ENCODE measurements around the gene WDR17. TPM values are rescaled to one million over a fixed set of nuclear protein-coding genes. Genes with fewer than 3 reads are reported as not detected.

Gene WDR17
- total and polyA plus RNA-seq, 2 of the 13 experiments (the other 11 are each of a cell fraction or from before 2014, with no cell fraction given), result not detected

GRCh38 chr4:176210101-176210500 is 144.5 kb downstream of the WDR17 start:
- TF ChIP-seq IKZF5 (CRISPR knock-in tag; IDR thresholded peaks at IDR 0.05), result no peak
- TF ChIP-seq MIXL1 (CRISPR knock-in tag; IDR thresholded peaks at IDR 0.05), result no peak
- TF ChIP-seq SALL2 (CRISPR knock-in tag; IDR thresholded peaks at IDR 0.05), result no peak
- TF ChIP-seq ZFAT (CRISPR knock-in tag; conservative IDR thresholded peaks at IDR 0.05), result no peak
- TF ChIP-seq E2F5 (CRISPR knock-in tag; conservative IDR thresholded peaks at IDR 0.05), result no peak
- TF ChIP-seq ZNF567 (CRISPR knock-in tag; IDR thresholded peaks at IDR 0.05; ENCODE audit: borderline replicate concordance), result no peak
- TF ChIP-seq ATF7-NPFF (CRISPR knock-in tag; IDR thresholded peaks at IDR 0.05; ENCODE audit: low read depth), result no peak
- no peak for TF ChIP-seq IRF9 (CRISPR knock-in tag; IDR thresholded peaks at IDR 0.05; ENCODE audit: borderline replicate concordance)
- no peak for TF ChIP-seq CBFB (CRISPR knock-in tag; IDR thresholded peaks at IDR 0.05)
- in situ Hi-C loops (cut with HindIII; ENCODE audit: extremely low pct_ligation_motif_present, low pct_unique_long_range_greater_than_20kb) (no loop called here), intact Hi-C loops (cut with micrococcal nuclease; ENCODE audit: unreplicated experiment) (no loop called here)
- Histone ChIP-seq H3K9ac (ENCODE audit: insufficient read depth, low read depth, low read length) (no peak overlapping the region), H3K9me3 (ENCODE audit: low read length) (no peaks in the 10 kb centered on the region), H3K4me3 (replicated peaks in 1 of 3; ENCODE audit: insufficient read depth in 1 of 3, low read depth in 2 of 3, low read length in 3 of 3) (no peak overlapping the region), H3K4me1 (ENCODE audit: insufficient read depth, low read length) (no peaks in the 10 kb centered on the region), H4K20me1 (ENCODE audit: insufficient read depth, low read length) (no peaks in the 10 kb centered on the region), H3K27ac (ENCODE audit: extremely low read length, insufficient read depth, low read length) (no peak overlapping the region), H3K27me3 (ENCODE audit: control insufficient read depth in 1 of 2, insufficient read depth in 2 of 2, low read length in 2 of 2) (no peaks in the 10 kb centered on the region; a peak in 1 of 5 replicates), H3K4me2 (ENCODE audit: low read depth, low read length) (no peak overlapping the region), H3K79me2 (ENCODE audit: insufficient read depth, low read length) (no peaks in the 10 kb centered on the region), H2AFZ (ENCODE audit: low read length) (no peak overlapping the region), H3K36me3 (replicated peaks in 1 of 2; ENCODE audit: control insufficient read depth in 1 of 2, insufficient read depth in 2 of 2, low read length in 2 of 2) (no peaks in the 10 kb centered on the region)
- no TSS peak for BruUV-seq (replicated peaks)
- DNase-seq (ENCODE audit: low spot score) (no peak), FAIRE-seq (no peak), ATAC-seq (no peak)
- 6% methylated on average over 3 of the region's 3 CpGs for WGBS (ENCODE audit: low lambda C conversion rate)
- ChIA-PET POLR2A (no interaction called here), CTCF (ENCODE audit: low intra/inter-chr PET ratio, low total read pairs) (no interaction called here)
